A673 (cell line): ENCODE measurements around the gene ATG4D. TPM values are rescaled to one million over a fixed set of nuclear protein-coding genes. Genes with fewer than 3 reads are reported as not detected.

ENCODE experiments used
- BruUV-seq: library from RNA; stranded (reverse); fragments of 400-500 nt; replicated peaks from 2 replicates; lab custom pipeline; 2021; lab: Mats Ljungman, UMichigan
- CTCF ChIA-PET: fragments of 300-600 bp; sonication (Branson Sonifier 250); formaldehyde crosslinking; loops from one replicate; lab custom pipeline; 2022; ENCODE audit warnings: antibody characterized with exemption; lab: Charles Lee
- POLR2A ChIA-PET: fragments of 300-600 bp; sonication (Branson Sonifier 250); formaldehyde crosslinking; loops from one replicate; lab custom pipeline; 2022; ENCODE audit warnings: antibody characterized with exemption; ENCODE audit not compliant: low non-redundant PET; lab: Charles Lee
- DNase-seq: peaks from one replicate; pipeline ENCODE4 v3.0.0-alpha.2; 2015; ENCODE audit warnings: low spot score
- H3K27ac ChIP-seq: fragments of 200-600 bp; sonication (generic); 2 replicates; pipeline ENCODE4 v1.5.1; 2016; ENCODE audit warnings: mixed run types, low read depth, mild to moderate bottlenecking, mixed read lengths, antibody characterized with exemption, low read length; ENCODE audit not compliant: poor library complexity, severe bottlenecking
- H3K27me3 ChIP-seq: fragments of 200-600 bp; sonication (generic); replicated peaks from 2 replicates; pipeline ENCODE4 v1.6.1; 2017; ENCODE audit warnings: mixed run types, low read depth, mild to moderate bottlenecking, mixed read lengths, antibody characterized with exemption, low read length; ENCODE audit not compliant: insufficient read depth, poor library complexity
- H3K36me3 ChIP-seq: fragments of 200-600 bp; sonication (generic); 2 replicates; pipeline ENCODE4 v1.6.1; 2016; ENCODE audit warnings: mixed run types, mild to moderate bottlenecking, mixed read lengths, antibody characterized with exemption, low read length; ENCODE audit not compliant: insufficient read depth, poor library complexity, severe bottlenecking
- H3K4me1 ChIP-seq: fragments of 200-600 bp; sonication (generic); 2 replicates; pipeline ENCODE4 v1.6.1; 2017; ENCODE audit warnings: mixed run types, mild to moderate bottlenecking, mixed read lengths, antibody characterized with exemption, low read length; ENCODE audit not compliant: insufficient read depth, poor library complexity, severe bottlenecking
- H3K4me3 ChIP-seq: fragments of 200-600 bp; sonication (generic); 2 replicates; pipeline ENCODE4 v1.5.1; 2016; ENCODE audit warnings: low read depth, mixed run types, mild to moderate bottlenecking, mixed read lengths, low read length; ENCODE audit not compliant: poor library complexity, severe bottlenecking
- H3K9me3 ChIP-seq: fragments of 200-600 bp; sonication (generic); 2 replicates; pipeline ENCODE4 v1.6.1; 2016; ENCODE audit warnings: mixed run types, low read depth, mild to moderate bottlenecking, mixed read lengths, antibody characterized with exemption, low read length; ENCODE audit not compliant: poor library complexity, severe bottlenecking
- CTCF ChIP-seq: fragments of 300-800, 200-600 bp; sonication (generic); conservative IDR thresholded peaks from 2 replicates; pipeline ENCODE4 v1.5.1; 2017; ENCODE audit warnings: low read depth, mild to moderate bottlenecking, antibody characterized with exemption, low read length, moderate library complexity, mixed read lengths
- EZH2 ChIP-seq: fragments of 200-600 bp; sonication (generic); IDR thresholded peaks from 2 replicates; pipeline ENCODE4 v1.6.1; 2017; ENCODE audit warnings: borderline replicate concordance, low read depth, mild to moderate bottlenecking, mixed read lengths, antibody characterized with exemption, low read length; ENCODE audit not compliant: poor library complexity, severe bottlenecking
- intact Hi-C: fragments of 100-400 bp; cut with micrococcal nuclease; formaldehyde crosslinking; loops from one replicate; pipeline ENCODE4 v1.10.0; 2022; ENCODE audit not compliant: unreplicated experiment
- total RNA-seq: library from RNA; stranded (reverse); gene quantifications from 2 replicates; pipeline ENCODE4 v1.2.3, GENCODE V29; 2021

The ATG4D gene
- total RNA-seq, 1 experiment from 2014 or later, result 52.1 TPM

- peak overlapping the region; percentile 14 for H3K27ac ChIP-seq
- POLR2A ChIA-PET, result no interaction called here
- intact Hi-C loops, result loop anchor here (5.0 kb wide), 1 partner anchor 68 kb away; the partner anchor contains the start of genes CDKN2D and KRI1
These were observed 44.0 kb upstream of the ATG4D start for GRCh38 chr19:10499550-10500246.

GRCh38 chr19:10500247-10500592 lies 43.5 kb upstream of the ATG4D start:
- TF ChIP-seq CTCF, result no peak
- no peak for TF ChIP-seq EZH2
- H3K4me1 ChIP-seq, result no peaks in the 10 kb centered on the region
- no peaks in the 10 kb centered on the region for H3K27me3 ChIP-seq
- no peak overlapping the region for H3K4me3 ChIP-seq
- CTCF ChIA-PET, result interaction anchor here (0.6 kb wide), 1 partner anchor 32 kb away, joined by 3 read pairs; no protein-coding TSS in a partner anchor
- no peaks in the 10 kb centered on the region for H3K9me3 ChIP-seq
- intact Hi-C loops, result loop anchor here (5.0 kb wide), 1 partner anchor 67 kb away; the partner anchor contains the start of genes CDKN2D and KRI1
- POLR2A ChIA-PET, result no interaction called here
- peaks cover 33% of the 10 kb centered on the region for H3K36me3 ChIP-seq
- DNase-seq, result no peak
- no peak overlapping the region for H3K27ac ChIP-seq
- BruUV-seq, result no TSS peak

More at GRCh38 chr19:10499550-10500246, 44.0 kb upstream of the ATG4D start:
- CTCF ChIA-PET, result no interaction called here
- Histone ChIP-seq H3K27me3 (no peaks in the 10 kb centered on the region), H3K4me3 (no peak overlapping the region), H3K9me3 (no peaks in the 10 kb centered on the region), H3K36me3 (peaks cover 38% of the 10 kb centered on the region), H3K4me1 (no peaks in the 10 kb centered on the region)
- no TSS peak for BruUV-seq
- DNase-seq, result no peak
- no peak for TF ChIP-seq EZH2
- TF ChIP-seq CTCF, result no peak

- Histone ChIP-seq H3K27ac (peak overlapping the region; percentile 99), H3K4me3 (peak overlapping the region; percentile 90), H3K9me3 (no peaks in the 10 kb centered on the region), H3K27me3 (no peaks in the 10 kb centered on the region), H3K4me1 (no peaks in the 10 kb centered on the region), H3K36me3 (peaks cover 26% of the 10 kb centered on the region)
- intact Hi-C loops, result loop anchor here (5.0 kb wide), 1 partner anchor 65 kb away; the partner anchor contains the start of genes CDKN2D and KRI1
- ChIA-PET CTCF (no interaction called here), POLR2A (no interaction called here)
- BruUV-seq, result TSS peak; percentile 57
- TF ChIP-seq EZH2 (no peak), CTCF (no peak)
- DNase-seq, result peak; percentile 40
These were observed 41.7 kb upstream of the ATG4D start for GRCh38 chr19:10501971-10502523.
